Medulla oblongata (tissue), 1 donor: Measurements from ENCODE around the gene EFNB2.

Source experiments
- DNase-seq: peaks from one replicate; pipeline ENCODE4 v3.0.0-alpha.2; 2015; ENCODE audit errors: extremely low spot score

Gene EFNB2

DNA sequence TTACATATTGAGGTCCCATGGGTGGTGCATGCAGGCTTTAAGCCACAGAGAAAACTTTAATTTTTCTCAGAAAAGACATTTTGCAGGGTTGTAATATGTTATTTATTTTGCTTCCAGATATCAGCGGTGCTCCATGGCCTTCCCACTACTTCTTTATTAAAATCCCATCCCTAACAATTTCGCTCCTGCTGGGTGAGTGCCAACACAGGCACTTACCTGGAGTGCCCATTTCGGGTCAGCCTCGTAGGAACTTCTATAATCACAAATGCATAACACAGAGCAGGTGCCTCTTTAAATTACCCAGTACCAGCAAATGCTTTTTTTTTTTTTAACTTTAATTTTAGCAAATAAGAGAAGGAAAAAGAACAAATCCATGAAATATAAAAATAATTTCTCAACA is 86.4 kb downstream of the EFNB2 start:
- no peak for DNase-seq

DNA sequence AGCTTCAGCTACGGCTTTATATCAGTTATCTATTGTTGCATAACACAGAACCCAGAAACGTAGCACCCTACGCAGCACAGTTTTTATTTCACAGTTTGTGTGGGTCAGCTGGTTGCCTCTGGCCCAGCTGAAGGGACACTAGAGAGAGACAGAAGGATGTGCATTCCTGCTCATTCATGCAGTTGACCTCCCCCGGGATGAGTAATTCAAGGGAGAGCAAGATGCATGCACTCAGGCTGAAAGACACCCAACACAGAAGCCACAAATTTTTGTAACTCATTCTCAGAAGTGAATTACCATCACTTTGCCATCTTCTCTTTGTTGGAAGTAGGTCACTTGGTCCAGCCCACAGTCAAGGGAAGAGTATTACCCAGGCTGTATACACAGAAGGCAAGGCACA is 89.5 kb downstream of the EFNB2 start:
- no peak for DNase-seq

DNA sequence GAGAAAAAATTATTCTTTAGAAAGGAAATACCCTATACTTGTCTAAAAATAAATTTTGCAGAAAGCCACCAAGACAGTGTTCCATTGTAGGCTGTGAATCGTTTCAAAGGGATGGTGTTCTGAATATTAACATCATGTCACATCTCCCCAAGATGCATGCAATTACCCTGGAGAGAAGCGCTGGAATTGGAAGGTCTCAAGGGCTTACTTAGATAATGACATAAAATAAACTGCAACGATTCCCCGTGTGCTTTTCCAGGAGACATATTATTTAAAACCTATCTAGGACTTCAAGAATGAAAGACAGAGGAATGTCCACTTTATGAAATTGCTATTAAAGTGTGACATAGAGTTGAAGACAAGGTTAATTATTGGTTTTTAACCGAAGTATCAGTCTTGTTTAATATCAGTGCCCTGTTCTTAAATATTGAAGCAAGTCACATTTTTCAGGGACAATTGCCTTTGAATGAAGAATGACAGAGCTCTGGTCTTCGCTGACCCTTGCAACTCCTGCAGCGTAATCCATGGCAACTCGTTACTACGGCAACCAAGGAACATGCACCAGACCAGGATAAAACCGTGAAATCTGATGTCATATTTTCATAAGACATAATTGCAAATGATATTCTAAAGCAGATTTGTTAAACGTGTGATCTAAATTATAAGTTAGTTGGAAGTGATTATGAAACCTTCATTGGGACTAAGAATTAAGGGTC is 91.7 kb downstream of the EFNB2 start:
- no peak for DNase-seq

DNA sequence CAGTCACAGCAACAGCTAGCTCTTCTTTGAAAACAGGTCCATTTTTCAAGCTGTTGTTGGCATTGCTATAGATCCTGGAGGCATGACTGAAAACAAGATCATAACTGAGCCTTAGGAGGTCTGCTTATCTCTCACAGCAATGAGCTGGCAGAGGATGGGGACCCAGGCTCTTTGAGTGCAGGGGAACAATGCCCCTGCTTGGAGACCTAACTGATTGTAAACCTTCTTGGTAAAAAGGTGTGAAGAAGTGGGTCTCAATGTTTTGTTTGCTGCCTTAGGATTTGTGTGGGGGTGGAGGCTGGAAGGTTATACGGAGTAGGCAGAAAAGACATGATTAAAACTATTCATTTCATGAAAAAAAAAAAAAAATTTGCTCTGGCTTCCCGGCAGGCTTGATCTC is 94.6 kb downstream of the EFNB2 start:
- no peak for DNase-seq
